CD8-positive, alpha-beta memory T cell (primary cell): ENCODE data around the gene KCNIP2. TPM values are rescaled to one million over a fixed set of nuclear protein-coding genes. Genes with fewer than 3 reads are reported as not detected.
A peak's percentile ranks its signal among the peaks of the same experiment; 100 is the strongest.

ENCODE experiments used
- CTCF ChIA-PET: fragments of 350-600 bp; sonication (Branson Sonifier 250); formaldehyde crosslinking; loops from one replicate; lab custom pipeline; 2021; ENCODE audit warnings: antibody characterized with exemption; lab: Charles Lee
- POLR2A ChIA-PET: fragments of 350-600 bp; sonication (Branson Sonifier 250); formaldehyde crosslinking; loops from one replicate; lab custom pipeline; 2021; ENCODE audit warnings: antibody characterized with exemption; lab: Charles Lee
- DNase-seq, 5 donors: peaks; one replicate each; pipeline versions ENCODE4 v3.0.0 to v3.0.0-alpha.2; 2020 to 2022; ENCODE audit warnings: mixed read lengths in 1 of 5
- H3K27ac ChIP-seq: one replicate; pipeline ENCODE4 v1.7.0; 2013; ENCODE audit warnings: low read depth, mild to moderate bottlenecking, low read length, moderate library complexity
- H3K27me3 ChIP-seq: 2 replicates; pipeline ENCODE4 v1.7.0; 2013; ENCODE audit warnings: low read length, mild to moderate bottlenecking; ENCODE audit not compliant: insufficient read depth, poor library complexity, severe bottlenecking
- H3K36me3 ChIP-seq: 2 replicates; pipeline ENCODE4 v1.7.0; 2013; ENCODE audit warnings: mild to moderate bottlenecking, low read length, moderate library complexity; ENCODE audit not compliant: insufficient read depth
- H3K4me1 ChIP-seq: 2 replicates; pipeline ENCODE4 v1.7.0; 2013; ENCODE audit warnings: mild to moderate bottlenecking, low read length, moderate library complexity; ENCODE audit not compliant: insufficient read depth
- H3K4me3 ChIP-seq: 2 replicates; pipeline ENCODE4 v1.7.0; 2013; ENCODE audit warnings: mild to moderate bottlenecking, low read length
- H3K9me3 ChIP-seq: 2 replicates; pipeline ENCODE4 v1.7.0; 2013; ENCODE audit warnings: mild to moderate bottlenecking, low read length
- H3K27ac Mint-ChIP-seq, 8 donors: one replicate each; pipeline ENCODE4 v1.8.0; 2020 to 2021; ENCODE audit warnings: mixed read lengths in 8 of 8, mild to moderate bottlenecking in 6 of 8, inconsistent platforms in 3 of 8, moderate library complexity in 3 of 8
- H3K27me3 Mint-ChIP-seq, 2 donors: one replicate each; pipeline ENCODE4 v1.8.0; 2020 to 2021; ENCODE audit warnings: mixed read lengths in 2 of 2, mild to moderate bottlenecking in 1 of 2, moderate library complexity in 1 of 2
- H3K36me3 Mint-ChIP-seq, 3 donors: one replicate each; pipeline ENCODE4 v1.8.0; 2020 to 2021; ENCODE audit warnings: mixed read lengths in 3 of 3, inconsistent platforms in 1 of 3, mild to moderate bottlenecking in 1 of 3
- H3K4me1 Mint-ChIP-seq, 3 donors: one replicate each; pipeline ENCODE4 v1.8.0; 2020 to 2021; ENCODE audit warnings: mixed read lengths in 3 of 3, inconsistent platforms in 1 of 3, mild to moderate bottlenecking in 1 of 3
- H3K4me3 Mint-ChIP-seq, 7 donors: one replicate each; pipeline ENCODE4 v1.8.0; 2020 to 2021; ENCODE audit warnings: mixed read lengths in 7 of 7, mild to moderate bottlenecking in 6 of 7, moderate library complexity in 4 of 7, inconsistent platforms in 2 of 7
- H3K9me3 Mint-ChIP-seq, 5 donors: one replicate each; pipeline ENCODE4 v1.8.0; 2020 to 2022; ENCODE audit warnings: mixed read lengths in 5 of 5, mild to moderate bottlenecking in 3 of 5, moderate library complexity in 2 of 5, inconsistent platforms in 1 of 5
- polyA plus RNA-seq: library from polyadenylated mRNA; unstranded; fragments of 300-500 nt; fragmentation: Illumina TruSeq; gene quantifications from one replicate; pipeline ENCODE4 v1.2.3, GENCODE V29; 2021
- total RNA-seq, 2 experiments: library from RNA; stranded (reverse); gene quantifications; one replicate each; pipeline ENCODE4 v1.2.3, GENCODE V29; 2021

KCNIP2 gene
- total and polyA plus RNA-seq, 3 experiments from 2014 or later, result 0.96 to 1.0 TPM; not detected in 1

- Mint-ChIP-seq H3K4me1 (peaks cover 54 to 85% (median 58%) of the 10 kb centered on the region in 3 donors), H3K4me3 (peak overlapping the region; percentile 43 to 100 (median 71))
Observed at GRCh38 chr10:101780818-101781654, 62.6 kb downstream of the KCNIP2 start.

GRCh38 chr10:101780187-101780817 lies 63.3 kb downstream of the KCNIP2 start:
- DNase-seq, result no peak
- Mint-ChIP-seq H3K36me3 (peaks cover 0 to 17% (median 1%) of the 10 kb centered on the region in 3 donors), H3K4me1 (peaks cover 51 to 79% (median 54%) of the 10 kb centered on the region in 3 donors), H3K27me3 (peaks cover 18 to 27% of the 10 kb centered on the region in 2 donors), H3K4me3 (peak overlapping the region; percentile 69 to 89 (median 80)), H3K9me3 (no peaks in the 10 kb centered on the region), H3K27ac (peak overlapping the region in 3 of 8 donors; percentile 33 to 64 (median 51))
- Histone ChIP-seq H3K36me3 (no peaks in the 10 kb centered on the region), H3K4me1 (peaks cover 56% of the 10 kb centered on the region), H3K4me3 (peak overlapping the region; percentile 61), H3K9me3 (no peaks in the 10 kb centered on the region), H3K27me3 (peaks cover 23% of the 10 kb centered on the region), H3K27ac (no peak overlapping the region)
- ChIA-PET CTCF (interaction anchor here (1.2 to 3.5 kb wide), 11 partner anchors 9 to 192 kb away, joined by 3 to 27 read pairs (median 12); partner anchors contain the start of genes DPCD, OGA and POLL), POLR2A (interaction anchor here (4.6 kb wide), 1 partner anchor 38 kb away, joined by 24 read pairs; the partner anchor contains the start of gene OGA)

More at GRCh38 chr10:101780818-101781654, 62.6 kb downstream of the KCNIP2 start:
- Histone ChIP-seq H3K27me3 (peaks cover 21% of the 10 kb centered on the region), H3K4me1 (peaks cover 54% of the 10 kb centered on the region), H3K27ac (no peak overlapping the region), H3K4me3 (no peak overlapping the region), H3K36me3 (peaks cover 4% of the 10 kb centered on the region), H3K9me3 (no peaks in the 10 kb centered on the region)
- peaks cover 0 to 25% (median 4%) of the 10 kb centered on the region in 3 donors for H3K36me3 Mint-ChIP-seq
- ChIA-PET CTCF (interaction anchor here (0.6 to 3.5 kb wide), 26 partner anchors 10 to 620 kb away, joined by 3 to 27 read pairs (median 4); partner anchors contain the start of genes DPCD, OGA and POLL), POLR2A (interaction anchor here (0.6 to 4.6 kb wide), 2 partner anchors 37 to 995 kb away, joined by 3 to 24 read pairs; partner anchors contain the start of gene OGA)
- DNase-seq, result peak; percentile 55 to 77 (median 62)
- H3K27me3 Mint-ChIP-seq, result peaks cover 18 to 26% of the 10 kb centered on the region in 2 donors
- peak overlapping the region in 3 of 8 donors; percentile 36 to 57 (median 55) for H3K27ac Mint-ChIP-seq
- no peaks in the 10 kb centered on the region for H3K9me3 Mint-ChIP-seq

GRCh38 chr10:101779544-101780186 lies 63.9 kb downstream of the KCNIP2 start:
- Histone ChIP-seq H3K4me3 (peak overlapping the region; percentile 61), H3K9me3 (no peaks in the 10 kb centered on the region), H3K27ac (no peak overlapping the region), H3K4me1 (peaks cover 58% of the 10 kb centered on the region), H3K27me3 (peaks cover 29% of the 10 kb centered on the region), H3K36me3 (no peaks in the 10 kb centered on the region)
- Mint-ChIP-seq H3K9me3 (no peaks in the 10 kb centered on the region), H3K27ac (peak overlapping the region in 3 of 8 donors; percentile 33 to 64 (median 51)), H3K4me1 (peaks cover 49 to 79% (median 51%) of the 10 kb centered on the region in 3 donors), H3K4me3 (peak overlapping the region; percentile 65 to 89 (median 80)), H3K27me3 (peaks cover 20 to 33% of the 10 kb centered on the region in 2 donors), H3K36me3 (peaks cover 0 to 11% (median 1%) of the 10 kb centered on the region in 3 donors)
- ChIA-PET CTCF (interaction anchor here (1.0 to 3.5 kb wide), 9 partner anchors 9 to 230 kb away, joined by 3 to 27 read pairs (median 5); partner anchors contain the start of genes DPCD, OGA and POLL), POLR2A (no interaction called here)
- peak; percentile 75 to 85 (median 77) for DNase-seq

- peaks cover 36% of the 10 kb centered on the region for H3K27me3 ChIP-seq
- H3K36me3 ChIP-seq, result no peaks in the 10 kb centered on the region
- no peaks in the 10 kb centered on the region for H3K9me3 Mint-ChIP-seq
- ChIA-PET CTCF (interaction anchor here (1.0 to 3.5 kb wide), 7 partner anchors 9 to 231 kb away, joined by 3 to 18 read pairs (median 3); partner anchors contain the start of genes DPCD, OGA and POLL), POLR2A (no interaction called here)
- peak in 1 of 5 donors; percentile 50 for DNase-seq
- no peaks in the 10 kb centered on the region for H3K9me3 ChIP-seq
- H3K4me1 Mint-ChIP-seq, result peaks cover 48 to 79% (median 51%) of the 10 kb centered on the region in 3 donors
- peaks cover 27 to 40% of the 10 kb centered on the region in 2 donors for H3K27me3 Mint-ChIP-seq
- H3K36me3 Mint-ChIP-seq, result peaks cover 0 to 5% (median 1%) of the 10 kb centered on the region in 3 donors
- H3K27ac ChIP-seq, result no peak overlapping the region
- H3K27ac Mint-ChIP-seq, result peak overlapping the region in 3 of 8 donors; percentile 16 to 70 (median 30)
- peaks cover 54% of the 10 kb centered on the region for H3K4me1 ChIP-seq
- H3K4me3 ChIP-seq, result peak overlapping the region; percentile 25
- H3K4me3 Mint-ChIP-seq, result peak overlapping the region; percentile 65 to 89 (median 80)
Observed at GRCh38 chr10:101778781-101779543, 64.6 kb downstream of the KCNIP2 start.

- Mint-ChIP-seq H3K27me3 (peaks cover 34 to 47% of the 10 kb centered on the region in 2 donors), H3K27ac (no peak overlapping the region), H3K36me3 (peaks cover 0 to 4% (median 1%) of the 10 kb centered on the region in 3 donors), H3K9me3 (no peaks in the 10 kb centered on the region), H3K4me3 (peak overlapping the region; percentile 3 to 81 (median 73)), H3K4me1 (peaks cover 47 to 79% (median 51%) of the 10 kb centered on the region in 3 donors)
- Histone ChIP-seq H3K4me1 (peaks cover 48% of the 10 kb centered on the region), H3K9me3 (no peaks in the 10 kb centered on the region), H3K4me3 (no peak overlapping the region), H3K36me3 (no peaks in the 10 kb centered on the region), H3K27ac (no peak overlapping the region), H3K27me3 (peaks cover 42% of the 10 kb centered on the region)
- ChIA-PET POLR2A (no interaction called here), CTCF (interaction anchor here (1.0 to 3.5 kb wide), 7 partner anchors 9 to 231 kb away, joined by 3 to 18 read pairs (median 3); partner anchors contain the start of genes DPCD, OGA and POLL)
- DNase-seq, result peak in 1 of 5 donors; percentile 41
Observed at GRCh38 chr10:101778151-101778780, 65.3 kb downstream of the KCNIP2 start.

- Histone ChIP-seq H3K4me3 (no peak overlapping the region), H3K27me3 (peaks cover 48% of the 10 kb centered on the region), H3K9me3 (no peaks in the 10 kb centered on the region), H3K27ac (no peak overlapping the region), H3K36me3 (no peaks in the 10 kb centered on the region), H3K4me1 (peaks cover 46% of the 10 kb centered on the region)
- DNase-seq, result no peak
- POLR2A ChIA-PET, result no interaction called here
- Mint-ChIP-seq H3K4me1 (peaks cover 41 to 74% (median 47%) of the 10 kb centered on the region in 3 donors), H3K27ac (peak overlapping the region in 1 of 8 donors; percentile 14), H3K9me3 (no peaks in the 10 kb centered on the region), H3K36me3 (peaks cover 0 to 1% (median 0%) of the 10 kb centered on the region in 3 donors), H3K27me3 (peaks cover 38 to 53% of the 10 kb centered on the region in 2 donors), H3K4me3 (peak overlapping the region; percentile 3 to 82 (median 32))
- CTCF ChIA-PET, result interaction anchor here (1.4 to 1.5 kb wide), 2 partner anchors 10 to 18 kb away, joined by 3 to 4 read pairs; no protein-coding TSS in a partner anchor
Observed at GRCh38 chr10:101777619-101778145, 65.9 kb downstream of the KCNIP2 start.
